ENCODE results near the gene EVC2.

The EVC2 gene

DNA sequence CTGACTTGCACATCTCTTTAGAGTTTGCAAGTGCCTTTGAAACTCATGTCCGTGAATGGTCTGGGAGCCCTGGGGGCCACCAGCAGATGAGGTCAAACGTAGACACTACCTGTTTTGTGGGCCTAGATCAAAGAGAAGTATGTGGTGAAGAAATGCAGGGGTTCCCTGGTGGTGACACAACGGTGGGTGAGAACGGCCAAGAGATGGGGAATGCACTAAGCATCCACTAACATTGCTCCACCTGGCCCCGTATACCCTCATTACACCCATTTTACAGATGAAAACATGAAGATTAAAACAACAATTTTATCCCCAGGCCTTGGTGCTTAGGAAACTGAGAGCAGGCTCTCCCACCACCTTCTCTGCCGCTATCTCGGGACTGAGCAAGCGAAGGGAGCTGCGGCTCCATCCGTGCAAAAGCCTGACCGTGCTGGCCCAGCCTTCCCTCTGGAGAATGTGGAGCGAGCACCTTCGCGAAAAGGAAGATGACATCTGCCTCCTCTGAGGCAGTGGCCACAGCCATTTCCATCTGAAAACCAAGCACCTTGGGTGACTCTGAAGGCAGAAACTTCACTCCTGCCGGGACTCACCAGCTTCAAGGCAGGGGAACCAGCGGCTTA is 91.9 kb downstream of the EVC2 start:
- no peak for DNase-seq

DNA sequence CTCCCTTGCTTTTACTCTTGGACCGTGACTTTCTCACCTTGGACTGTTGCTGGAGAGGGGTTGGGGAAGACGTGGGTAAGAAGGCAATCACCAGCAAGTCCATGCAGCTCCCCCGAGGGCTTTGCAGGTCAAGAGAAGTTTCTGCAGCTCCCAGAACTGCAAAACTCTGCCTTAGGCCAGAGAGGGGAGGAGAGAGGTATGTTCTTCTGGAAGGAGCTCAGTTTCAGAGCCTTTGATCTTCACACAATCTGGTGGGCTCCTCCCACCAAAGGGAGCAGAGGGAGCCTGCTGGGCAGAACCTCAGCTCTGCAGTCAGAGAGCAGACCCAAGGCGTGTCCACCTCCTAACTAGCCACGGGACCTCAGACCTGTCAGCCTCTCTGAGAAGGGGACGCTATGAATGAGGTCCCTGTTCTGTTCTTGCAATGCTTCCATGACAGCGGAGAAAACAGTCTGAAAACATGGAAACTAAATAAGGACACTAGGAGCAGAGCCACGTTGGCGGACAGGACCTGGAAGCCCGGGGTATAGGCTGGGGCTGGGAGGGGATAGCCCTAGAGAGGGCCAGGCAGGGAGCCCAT is 92.8 kb downstream of the EVC2 start:
- no peak for DNase-seq

DNA sequence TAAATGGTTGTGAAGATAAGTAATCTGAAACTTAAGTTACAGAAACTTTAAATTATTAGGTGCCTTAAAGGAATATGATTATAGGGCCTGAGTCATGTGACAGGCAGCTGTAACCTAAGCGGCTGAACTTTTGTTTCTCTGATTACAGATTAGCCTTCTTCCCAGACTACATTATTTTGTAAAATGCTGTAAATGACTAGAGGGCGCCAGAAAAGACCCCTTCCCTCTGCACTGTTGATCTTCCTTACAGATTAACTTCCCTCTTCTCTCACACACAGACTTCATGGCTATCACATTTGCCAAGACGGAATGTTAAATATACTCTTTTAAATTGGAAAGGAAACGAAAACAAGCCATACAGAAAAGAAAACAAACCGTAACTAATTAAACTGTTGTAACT is 96.6 kb downstream of the EVC2 start:
- no peak for DNase-seq

DNA sequence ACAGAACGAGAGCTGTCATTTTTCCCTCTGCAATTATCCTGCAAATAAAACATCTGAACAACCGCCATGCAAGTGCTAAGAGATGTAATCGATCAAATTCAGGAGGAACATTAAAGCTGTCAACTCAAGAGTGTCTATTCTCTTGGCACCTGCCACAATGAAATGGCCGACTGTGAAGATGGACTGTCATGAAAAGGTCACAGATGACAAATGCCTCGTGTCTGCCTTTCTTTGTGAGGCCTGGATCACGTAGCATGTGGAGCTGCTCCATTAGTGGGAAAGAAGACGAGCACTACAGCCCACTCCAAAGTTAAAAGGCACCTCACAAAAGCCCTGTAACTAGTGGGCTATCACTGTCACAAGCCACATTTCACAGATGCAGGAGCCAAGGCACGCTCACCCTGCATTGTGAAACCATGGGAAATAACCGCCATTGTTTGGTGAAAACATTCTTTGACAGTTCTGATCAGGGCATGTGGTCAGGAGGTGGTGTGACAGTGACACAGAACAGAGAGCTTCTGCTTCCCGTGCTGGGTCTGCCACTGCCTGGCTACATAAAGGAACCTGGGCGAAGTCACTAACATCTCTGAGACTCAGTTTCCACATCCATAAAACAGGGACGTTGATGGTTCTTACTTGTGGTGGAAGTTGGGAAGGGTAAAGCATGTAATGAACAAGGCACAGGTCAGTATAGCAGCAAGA is 98.9 kb downstream of the EVC2 start:
- no peak for DNase-seq

DNA sequence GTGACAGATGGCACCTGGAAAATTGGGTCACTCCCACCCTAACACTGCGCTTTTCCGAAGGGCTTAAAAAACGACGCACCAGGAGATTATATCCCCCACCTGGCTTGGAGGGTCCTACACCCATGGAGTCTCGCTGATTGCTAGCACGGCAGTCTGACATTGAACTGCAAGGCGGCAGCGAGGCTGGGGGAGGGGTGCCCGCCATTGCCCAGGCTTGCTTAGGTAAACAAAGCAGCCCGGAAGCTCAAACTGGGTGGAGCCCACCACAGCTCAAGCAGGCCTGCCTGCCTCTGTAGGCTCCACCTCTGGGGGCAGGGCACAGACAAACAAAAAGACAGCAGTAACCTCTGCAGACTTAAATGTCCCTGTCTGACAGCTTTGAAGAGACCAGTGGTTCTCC is 114.5 kb downstream of the EVC2 start:
- DNase-seq: peak; percentile 48

DNA sequence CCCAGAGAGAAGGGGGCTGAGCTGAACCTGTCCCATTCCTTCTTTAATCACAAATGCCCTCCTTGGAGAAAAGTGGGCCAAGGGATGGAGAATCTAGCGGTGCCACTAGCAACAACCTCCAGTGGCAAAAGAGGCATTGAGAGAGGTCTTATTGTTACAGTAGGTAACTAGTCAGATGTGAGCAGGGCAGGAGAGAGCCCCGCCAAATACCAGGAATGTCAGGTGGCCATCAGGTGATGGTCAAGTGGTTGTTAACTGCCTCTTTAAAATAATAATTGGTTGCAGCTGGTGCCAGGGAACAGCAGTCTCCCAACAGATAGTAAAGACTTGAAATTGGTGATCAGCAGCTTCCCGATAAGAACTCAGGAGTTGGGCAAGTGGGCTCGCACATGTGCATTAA is 116.1 kb downstream of the EVC2 start:
- peak; percentile 22 for DNase-seq

DNA sequence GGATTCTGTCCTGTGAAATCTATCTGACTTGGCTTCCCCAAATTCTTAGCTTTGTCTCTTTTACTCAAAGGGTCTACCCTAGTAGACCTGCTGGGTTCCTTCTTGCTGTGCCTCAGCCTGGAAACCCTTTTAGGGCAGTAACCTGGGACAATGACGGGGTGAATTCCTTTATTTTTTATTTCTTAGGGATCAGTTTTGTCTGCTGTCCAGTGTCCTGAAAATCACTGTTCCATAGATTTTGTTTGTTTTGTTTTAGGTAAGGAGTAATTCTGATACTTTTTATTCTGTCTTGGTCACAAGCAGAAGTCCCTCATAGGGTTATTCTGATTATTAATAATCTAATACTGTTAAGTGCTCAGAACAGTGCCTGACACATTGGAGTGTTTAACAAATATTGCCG is 118.9 kb downstream of the EVC2 start:
- no peak for DNase-seq

DNA sequence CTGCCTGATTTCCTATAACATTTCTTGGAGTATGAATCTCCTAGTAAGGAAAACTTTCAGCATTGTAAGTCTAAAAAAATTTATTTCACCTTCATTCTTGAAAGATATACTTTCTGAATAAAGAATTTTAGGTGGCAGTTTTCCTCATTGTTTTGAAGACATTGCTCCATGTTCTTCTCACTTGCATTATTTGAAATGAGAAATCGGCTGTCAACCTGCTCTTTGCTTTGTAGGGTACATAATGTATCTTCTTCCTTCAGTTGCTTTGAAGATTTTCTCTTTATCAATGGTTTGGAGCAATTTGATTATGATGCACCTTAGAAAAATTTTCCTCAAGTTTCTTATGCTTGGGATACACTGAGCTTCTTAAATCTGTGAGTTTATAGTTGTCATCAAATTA is 120.3 kb downstream of the EVC2 start:
- DNase-seq: no peak

DNA sequence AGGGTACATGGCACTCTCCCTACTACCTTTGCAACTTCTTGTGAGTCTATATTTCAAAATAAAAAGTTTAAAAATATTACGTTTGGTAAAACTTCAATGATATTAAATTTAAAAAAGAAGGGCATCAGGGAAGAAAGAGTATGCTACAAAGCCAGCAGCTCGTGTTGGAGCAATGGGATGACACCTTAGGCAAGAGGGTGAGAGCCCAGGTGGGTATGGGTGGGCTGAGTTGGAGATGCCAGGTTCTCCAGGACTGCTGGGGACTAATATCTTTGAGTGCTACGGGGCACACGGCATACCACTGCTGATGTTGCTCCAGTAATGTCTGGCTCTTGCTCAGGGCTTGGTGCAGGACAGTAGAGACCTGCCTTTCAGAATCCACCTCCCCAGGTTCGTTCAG is 132.4 kb downstream of the EVC2 start:
- DNase-seq: no peak

DNA sequence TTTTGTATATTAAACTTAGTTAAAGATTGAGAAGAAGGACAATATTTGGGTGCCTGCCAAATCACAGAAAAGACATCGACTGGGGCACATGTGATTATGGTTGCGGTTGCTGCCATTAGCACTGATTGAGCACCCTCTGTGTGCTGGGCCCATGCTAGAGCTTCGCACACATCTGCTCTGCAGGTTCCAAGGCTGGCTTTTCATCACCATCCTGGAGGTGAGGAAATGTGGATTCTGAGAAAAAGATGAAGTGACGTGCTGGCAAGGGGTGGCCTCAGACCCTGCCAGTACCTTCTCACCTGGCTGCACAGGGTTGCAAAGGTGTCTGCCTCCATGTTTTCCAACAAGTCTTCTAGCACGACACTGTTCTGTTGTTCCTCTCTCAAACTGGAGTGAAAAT is 134.0 kb downstream of the EVC2 start:
- DNase-seq: no peak

DNA sequence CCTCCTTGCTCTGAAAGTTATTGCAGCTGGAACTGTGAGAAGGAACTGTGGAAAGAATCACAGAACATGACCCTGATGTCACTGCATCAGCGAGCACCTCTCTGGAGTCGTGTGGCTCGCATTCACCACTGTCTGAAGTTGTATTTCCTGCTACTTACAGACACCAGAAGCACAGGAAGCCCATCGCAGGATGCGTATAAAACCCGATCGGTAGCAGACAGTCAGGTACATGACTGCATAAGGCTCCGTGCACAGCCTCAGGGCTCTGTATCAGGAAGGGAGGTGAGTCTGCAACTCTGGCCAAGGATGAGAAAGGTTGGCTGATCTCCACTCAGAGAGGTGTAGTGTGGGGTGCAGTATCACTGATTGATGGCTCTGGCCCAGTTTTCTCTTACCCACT is 134.4 kb downstream of the EVC2 start:
- no peak for DNase-seq

DNA sequence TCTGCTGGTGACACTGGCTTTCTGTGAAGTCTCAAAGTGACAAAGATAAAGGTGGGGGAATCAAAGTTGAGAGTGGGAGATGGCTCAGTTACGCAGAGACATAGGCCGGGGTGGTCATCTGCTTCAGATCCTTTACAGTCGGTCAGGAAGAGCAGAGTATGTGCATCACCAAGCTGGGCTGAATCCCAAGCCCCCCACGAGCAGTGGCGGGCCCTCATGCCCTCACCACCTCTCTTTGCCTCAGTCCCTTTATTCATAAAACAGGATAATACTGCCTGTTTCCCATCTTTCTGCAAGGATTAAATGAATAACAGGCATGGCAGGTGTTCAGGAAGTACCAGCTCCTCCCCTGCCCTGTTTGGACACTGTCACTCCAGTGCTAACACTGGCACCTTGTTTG is 135.6 kb downstream of the EVC2 start:
- no peak for DNase-seq

DNA sequence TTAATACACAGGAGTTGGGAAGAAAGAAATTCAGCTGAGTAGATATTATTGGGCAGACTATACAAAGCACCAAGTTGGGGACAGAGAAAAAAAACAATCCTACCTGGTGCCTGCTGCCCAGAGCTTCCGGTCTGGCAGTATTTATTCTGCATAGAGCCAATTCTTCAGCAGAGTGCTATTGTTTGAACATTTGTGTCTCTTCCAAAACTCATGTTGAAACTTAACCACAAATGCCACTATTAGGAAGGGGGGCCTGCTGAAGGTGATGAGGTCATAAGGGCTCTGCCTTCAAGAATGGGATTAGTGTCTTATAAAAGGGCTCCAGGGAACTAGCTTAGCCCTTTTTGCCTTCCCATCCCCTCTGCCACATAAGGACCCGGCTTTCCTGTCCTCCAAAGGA is 136.2 kb downstream of the EVC2 start:
- no peak for DNase-seq

DNA sequence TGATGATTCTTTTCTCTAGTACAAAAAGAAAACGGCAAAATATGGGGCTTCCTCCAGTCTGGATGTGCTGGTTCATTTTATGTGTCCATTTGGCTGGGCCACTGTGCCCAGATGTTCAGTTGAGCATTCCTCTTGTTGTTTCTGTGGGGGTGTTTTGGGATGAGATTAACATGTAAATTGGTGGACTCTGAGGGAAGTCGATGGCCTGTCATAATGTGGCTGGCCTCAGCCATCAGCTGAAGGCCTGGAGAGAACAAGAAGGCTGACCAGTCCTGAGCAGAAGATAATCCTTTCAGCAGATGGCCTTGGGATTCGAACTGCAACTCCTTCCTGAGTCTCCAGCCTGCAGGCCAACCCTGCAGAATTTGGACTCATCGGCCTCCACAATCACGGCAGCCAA is 136.7 kb downstream of the EVC2 start:
- no peak for DNase-seq

DNA sequence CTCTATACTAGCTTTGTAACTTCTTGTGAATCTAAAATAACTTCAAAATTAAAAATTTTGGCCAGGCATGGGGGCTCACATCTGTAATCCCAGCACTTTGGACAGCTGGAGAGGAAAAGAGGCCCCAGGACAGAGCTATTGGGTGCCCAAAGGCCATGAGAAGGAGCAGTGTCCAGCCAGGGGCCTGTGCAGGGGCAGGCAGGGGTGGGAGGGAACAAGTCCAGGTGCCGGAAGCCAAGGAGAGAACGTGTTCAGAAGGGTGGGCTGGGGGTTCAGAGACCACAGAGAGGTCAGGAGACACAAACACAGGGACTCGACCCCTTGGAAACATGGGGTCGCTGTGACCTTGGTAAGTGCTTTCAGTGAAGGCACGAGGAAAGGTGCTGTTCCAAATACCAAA is 138.9 kb downstream of the EVC2 start:
- DNase-seq: no peak

DNA sequence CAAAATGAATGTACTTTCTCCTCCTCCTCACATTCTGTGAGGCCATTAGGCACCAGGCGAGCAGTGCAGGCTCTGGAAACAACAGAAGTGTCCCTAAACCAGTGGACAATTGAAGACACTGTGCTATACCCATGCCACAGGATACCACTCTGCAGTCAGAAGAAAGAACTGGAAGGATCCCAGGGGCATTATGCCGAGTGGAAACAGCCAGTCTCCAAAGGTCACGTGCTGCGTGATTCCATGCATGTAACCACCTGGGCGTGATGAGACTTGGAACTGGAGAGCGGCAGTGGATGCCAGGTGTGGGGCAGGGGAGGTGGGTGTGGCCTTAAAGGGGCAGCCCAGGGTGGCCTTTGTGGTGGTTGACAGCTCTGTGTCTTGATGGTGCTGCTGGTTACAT is 139.4 kb downstream of the EVC2 start:
- no peak for DNase-seq

DNA sequence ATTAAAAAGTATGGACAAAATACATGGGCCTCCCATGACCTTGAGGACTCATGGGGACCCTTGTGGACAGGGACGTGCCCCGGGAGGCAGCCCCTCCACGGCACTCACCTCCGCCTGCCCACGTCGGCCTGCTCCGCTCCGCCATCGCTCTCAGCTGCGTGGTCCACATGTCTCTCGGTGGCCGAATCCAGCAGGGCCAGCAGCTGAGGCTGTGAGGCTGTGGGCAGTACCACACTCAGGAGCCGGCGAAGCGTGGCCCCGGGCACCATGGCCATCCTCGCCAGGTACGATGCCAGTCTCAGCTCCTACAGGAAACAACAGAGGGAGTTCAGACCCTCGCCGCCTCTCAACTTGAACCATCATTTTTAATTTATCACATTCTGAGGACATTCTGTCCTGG is 140.0 kb downstream of the EVC2 start:
- DNase-seq: no peak

DNA sequence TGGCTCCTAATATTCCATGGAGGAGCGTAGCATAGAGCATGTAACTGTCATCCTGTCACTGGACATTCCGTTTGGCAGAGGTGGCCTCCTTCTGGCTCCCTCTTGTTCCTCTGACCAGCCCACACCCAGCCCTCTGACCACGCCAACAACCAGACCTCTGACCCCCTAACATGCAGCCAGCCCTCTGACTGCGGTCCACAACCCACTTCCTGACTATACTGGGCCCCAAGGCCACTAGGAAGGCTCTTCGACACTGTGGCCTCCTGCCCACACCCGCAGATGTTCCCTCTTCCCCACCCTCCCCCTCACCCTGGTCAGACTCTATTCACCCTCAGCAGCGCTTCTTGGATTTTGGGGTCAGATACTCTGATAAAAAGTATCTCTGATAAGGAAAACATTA is 141.4 kb downstream of the EVC2 start:
- DNase-seq: no peak

DNA sequence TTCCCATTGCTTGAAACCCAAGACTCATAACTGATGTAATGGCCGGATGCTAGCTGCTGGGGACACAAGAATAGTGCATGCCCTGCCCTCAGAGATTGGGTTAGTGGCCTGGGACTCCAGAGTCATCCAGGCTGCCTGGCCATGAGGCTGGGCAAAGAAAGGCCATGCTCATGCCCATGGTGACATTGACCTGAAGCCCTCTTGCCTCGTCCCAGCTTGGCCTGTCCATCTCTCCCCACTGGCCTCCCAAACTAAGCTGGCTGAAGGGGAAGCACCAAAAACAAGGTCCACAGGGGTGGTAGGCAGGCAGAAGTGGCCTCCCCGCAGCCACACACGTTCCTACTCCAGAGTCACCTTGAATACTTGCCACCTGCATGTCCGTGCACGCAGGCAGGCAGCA is 141.8 kb downstream of the EVC2 start:
- DNase-seq: no peak

DNA sequence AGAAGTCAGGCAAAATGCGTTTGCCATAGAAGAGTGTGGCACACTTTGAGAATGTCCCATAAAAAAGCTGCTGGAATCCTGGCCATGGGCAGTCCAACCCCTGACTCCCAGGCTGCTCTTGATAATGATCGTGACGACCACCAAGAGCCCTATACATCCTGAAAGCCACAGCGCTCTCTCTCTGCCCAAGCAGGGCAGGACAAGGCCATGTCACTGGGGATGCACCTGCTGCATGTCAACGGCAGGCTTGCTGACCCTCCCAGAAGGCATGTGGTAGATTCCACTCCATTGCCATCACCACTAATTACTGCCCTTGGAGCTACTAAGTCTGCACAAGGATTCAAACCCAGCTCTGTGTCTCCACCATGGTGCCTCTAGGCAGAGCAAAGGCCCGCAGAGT is 144.5 kb downstream of the EVC2 start:
- no peak for DNase-seq

DNA sequence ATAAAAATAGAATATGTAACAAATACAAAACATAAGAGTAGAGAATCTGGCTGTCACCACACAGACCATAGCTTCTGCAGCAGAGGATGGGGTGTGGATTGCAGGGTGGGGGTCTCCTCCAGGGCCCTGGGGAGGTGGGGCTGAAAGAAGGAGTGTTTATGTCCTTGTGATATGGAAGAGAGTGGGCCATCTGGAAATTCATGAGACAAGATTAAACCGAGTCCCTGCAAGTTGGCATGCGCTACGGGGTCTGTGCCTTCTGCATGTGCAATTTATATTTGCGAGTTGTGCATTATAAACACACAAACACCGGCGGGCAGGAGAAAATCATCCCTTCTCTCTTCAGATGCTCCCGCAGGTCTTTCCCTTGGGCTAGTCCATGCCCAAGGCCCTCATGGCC is 145.9 kb downstream of the EVC2 start:
- no peak for DNase-seq

DNA sequence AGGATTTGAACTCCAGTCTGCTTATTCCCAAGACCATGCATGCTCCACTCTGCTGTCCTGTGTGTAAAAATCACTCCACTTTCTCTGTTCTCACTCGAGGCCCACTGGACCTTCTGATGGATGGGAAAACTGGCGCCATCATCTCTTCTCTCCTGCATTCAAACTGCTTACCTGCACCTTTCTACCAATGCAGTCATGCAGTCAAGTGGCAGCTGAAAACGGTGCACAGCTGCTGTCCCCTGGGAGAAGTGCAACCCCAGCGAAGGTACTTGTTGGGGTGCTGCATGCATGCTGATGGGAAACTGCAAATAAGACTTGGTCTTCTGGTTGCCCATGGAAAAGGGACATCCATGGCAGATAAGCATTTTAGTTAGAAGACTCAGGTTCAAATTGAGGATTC is 147.1 kb downstream of the EVC2 start:
- DNase-seq: no peak

DNA sequence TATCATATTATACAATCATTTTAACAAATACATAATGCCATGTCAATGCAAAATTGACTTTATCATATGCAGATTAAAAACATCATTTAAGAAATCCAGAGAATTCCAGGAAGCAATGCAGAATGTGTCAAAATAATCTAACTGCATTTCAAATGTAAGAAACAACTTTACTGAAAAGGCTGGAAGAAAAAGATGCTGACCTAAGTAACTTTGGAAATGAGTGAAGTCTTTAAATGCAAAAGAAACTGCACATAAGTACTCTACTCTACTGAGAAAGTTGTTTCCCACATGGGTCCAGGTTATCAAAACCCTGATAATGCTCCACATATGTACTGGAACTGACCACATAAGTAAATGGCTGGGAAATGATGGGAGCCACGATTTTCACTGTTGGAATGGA is 149.9 kb downstream of the EVC2 start:
- no peak for DNase-seq

DNA sequence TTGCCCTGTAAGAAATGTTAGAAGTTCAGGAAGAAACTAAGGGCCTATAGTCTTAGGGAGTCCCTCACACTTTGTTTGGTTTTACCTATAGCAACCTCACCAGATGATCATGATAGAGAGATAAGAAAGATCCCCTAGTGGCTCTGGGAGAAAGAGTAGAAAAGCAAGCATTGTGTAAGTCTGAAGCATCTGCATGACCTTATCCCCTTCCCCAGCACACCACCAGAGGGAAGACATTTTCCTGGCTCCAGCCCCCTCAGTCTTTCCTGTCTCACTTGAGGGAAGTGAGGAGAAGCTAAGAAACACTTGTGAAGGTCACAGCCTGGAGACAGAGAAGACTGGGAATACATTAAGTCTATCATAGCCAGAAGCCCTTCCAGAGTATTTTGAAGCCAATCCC is 154.0 kb downstream of the EVC2 start:
- no peak for DNase-seq

DNA sequence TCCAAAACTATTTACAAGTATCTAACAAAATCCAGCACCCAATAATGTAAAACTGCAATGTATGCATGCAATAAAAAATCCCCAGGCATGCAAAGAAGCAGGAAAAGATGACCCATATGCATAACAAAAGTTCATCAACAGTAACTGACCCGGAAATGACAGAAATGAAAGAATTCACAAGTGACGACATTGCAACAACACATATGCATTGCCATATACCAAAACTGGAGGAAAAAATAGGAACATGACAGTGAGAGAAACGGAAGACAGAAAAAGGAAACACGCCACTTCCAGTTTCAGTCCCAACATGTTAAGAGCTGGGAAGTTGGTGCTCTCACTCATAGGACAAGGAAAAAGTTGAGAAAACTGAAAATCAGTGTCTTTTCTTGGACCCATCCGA is 154.6 kb downstream of the EVC2 start:
- DNase-seq: no peak
